CD14-positive monocyte (primary cell): ENCODE measurements around the gene PPP4R1. TPM values are rescaled to one million over a fixed set of nuclear protein-coding genes. Genes with fewer than 3 reads are reported as not detected.

Experiments
- DNase-seq, 3 donors: peaks; one replicate each; pipeline ENCODE4 v3.0.0-alpha.2; 2011 to 2022
- H2AFZ ChIP-seq: 2 replicates; pipeline ENCODE4 v1.6.0; 2012; ENCODE audit warnings: mild to moderate bottlenecking, low read depth, low read length, inconsistent platforms; ENCODE audit not compliant: insufficient read depth, poor library complexity, severe bottlenecking
- H3K27ac ChIP-seq, 2 donors: 1 replicate in 1 of 2; 2 replicates in 1 of 2; pipeline ENCODE4 v1.5.1; 2012 to 2013; ENCODE audit warnings: low read length in 2 of 2, control low read depth in 1 of 2, inconsistent platforms in 1 of 2, low read depth in 1 of 2, mild to moderate bottlenecking in 1 of 2
- H3K27me3 ChIP-seq, 2 donors: one replicate each; pipeline versions ENCODE4 v1.6.0 to v1.6.1; 2011 to 2013; ENCODE audit warnings: low read length in 2 of 2; ENCODE audit not compliant: control insufficient read depth in 2 of 2, insufficient read depth in 2 of 2
- H3K36me3 ChIP-seq, 2 donors: replicated peaks in 1 of 2; 1 replicate in 1 of 2; 2 replicates in 1 of 2; pipeline versions ENCODE4 v1.5.1 to v1.6.1; 2012 to 2013; ENCODE audit warnings: low read length in 2 of 2, control low read depth in 1 of 2, inconsistent platforms in 1 of 2, mild to moderate bottlenecking in 1 of 2; ENCODE audit not compliant: insufficient read depth in 2 of 2, control insufficient read depth in 1 of 2
- H3K4me1 ChIP-seq, 2 donors: 1 replicate in 1 of 2; 2 replicates in 1 of 2; pipeline versions ENCODE4 v1.5.1 to v1.6.1; 2012 to 2013; ENCODE audit warnings: low read length in 2 of 2, control low read depth in 1 of 2, inconsistent platforms in 1 of 2, mild to moderate bottlenecking in 1 of 2, moderate library complexity in 1 of 2; ENCODE audit not compliant: insufficient read depth in 2 of 2, control insufficient read depth in 1 of 2
- H3K4me2 ChIP-seq: replicated peaks from 2 replicates; pipeline ENCODE3; 2012; ENCODE audit warnings: low read length, moderate library complexity, mild to moderate bottlenecking; ENCODE audit not compliant: poor library complexity, severe bottlenecking; ENCODE audit errors: extremely low read depth
- H3K4me3 ChIP-seq, 3 experiments: fragments of 200-600 bp in 1 of 3; sonication (generic) in 1 of 3; replicated peaks in 1 of 3; 1 replicate in 2 of 3; 2 replicates in 1 of 3; pipeline ENCODE4 v1.5.1; 2011 to 2013; ENCODE audit warnings: low read length in 3 of 3, mild to moderate bottlenecking in 3 of 3, control low read depth in 2 of 3, low read depth in 2 of 3, inconsistent platforms in 1 of 3, moderate library complexity in 1 of 3
- H3K79me2 ChIP-seq: 2 replicates; pipeline ENCODE4 v1.6.0; 2012; ENCODE audit warnings: mild to moderate bottlenecking, control low read depth, inconsistent platforms, low read length, moderate library complexity; ENCODE audit not compliant: insufficient read depth
- H3K9ac ChIP-seq: 2 replicates; pipeline ENCODE4 v1.6.0; 2017; ENCODE audit warnings: low read length, mild to moderate bottlenecking; ENCODE audit not compliant: insufficient read depth, poor library complexity, severe bottlenecking
- H3K9me3 ChIP-seq, 2 donors: replicated peaks in 1 of 2; 1 replicate in 1 of 2; 2 replicates in 1 of 2; pipeline versions ENCODE4 v1.5.1 to v1.6.1; 2012 to 2013; ENCODE audit warnings: low read length in 2 of 2, control low read depth in 1 of 2; ENCODE audit not compliant: control insufficient read depth in 1 of 2, insufficient read depth in 1 of 2
- H4K20me1 ChIP-seq: 2 replicates; pipeline ENCODE4 v1.6.0; 2012; ENCODE audit warnings: mild to moderate bottlenecking, low read length, control low read depth, moderate library complexity; ENCODE audit not compliant: insufficient read depth
- H3K27ac Mint-ChIP-seq, 7 donors: one replicate each; pipeline ENCODE4 v1.8.0; 2020; ENCODE audit warnings: mild to moderate bottlenecking in 7 of 7, mixed read lengths in 7 of 7, moderate library complexity in 6 of 7, inconsistent platforms in 2 of 7
- H3K27me3 Mint-ChIP-seq, 3 donors: one replicate each; pipeline ENCODE4 v1.8.0; 2021 to 2022; ENCODE audit warnings: low read depth in 3 of 3, mild to moderate bottlenecking in 3 of 3, mixed read lengths in 3 of 3, moderate library complexity in 3 of 3, inconsistent platforms in 1 of 3
- H3K36me3 Mint-ChIP-seq, 2 donors: one replicate each; pipeline ENCODE4 v1.8.0; 2020; ENCODE audit warnings: mixed read lengths in 2 of 2, inconsistent platforms in 1 of 2, mild to moderate bottlenecking in 1 of 2
- H3K4me1 Mint-ChIP-seq: one replicate; pipeline ENCODE4 v1.8.0; 2020; ENCODE audit warnings: mild to moderate bottlenecking, mixed read lengths
- H3K4me3 Mint-ChIP-seq, 2 donors: one replicate each; pipeline ENCODE4 v1.8.0; 2020; ENCODE audit warnings: mild to moderate bottlenecking in 2 of 2, mixed read lengths in 2 of 2, moderate library complexity in 1 of 2
- H3K9me3 Mint-ChIP-seq, 7 donors: one replicate each; pipeline ENCODE4 v1.8.0; 2020 to 2022; ENCODE audit warnings: mixed read lengths in 7 of 7, mild to moderate bottlenecking in 6 of 7, moderate library complexity in 6 of 7, inconsistent platforms in 2 of 7
- WGBS: methylation state at CpG from one replicate; pipeline ENCODE4 v1.1.5; 2013; ENCODE audit warnings: missing lambda C conversion rate; ENCODE audit not compliant: insufficient coverage; 5-methylcytosine and 5-hydroxymethylcytosine counted together
- intact Hi-C, 2 donors: fragments of 100-400 bp; cut with micrococcal nuclease; formaldehyde crosslinking; loops; one replicate each; pipeline versions ENCODE4 v1.15.0 to v1.15.1; 2023
- polyA plus RNA-seq, 3 donors: library from polyadenylated mRNA; depleted of rRNA in 1 of 3; unstranded in 2 of 3; stranded (reverse) in 1 of 3; fragments of 300-500 nt in 2 of 3; fragments of >200 nt in 1 of 3; fragmentation: Illumina TruSeq in 2 of 3; gene quantifications; 1 replicate in 2 of 3; 2 replicates in 1 of 3; pipeline ENCODE4 v1.2.3, GENCODE V29; 2012 to 2021
- TF ChIP-seq, protein P1 (sequence below): fragments of 200-600 bp; IDR thresholded peaks from one replicate; pipeline ENCODE4 v1.8.0; 2022; ENCODE audit warnings: antibody characterized with exemption, mild to moderate bottlenecking

The PPP4R1 gene
- polyA plus RNA-seq, 3 donors, result 22.0 to 45.3 (median 24.6) TPM

DNA sequence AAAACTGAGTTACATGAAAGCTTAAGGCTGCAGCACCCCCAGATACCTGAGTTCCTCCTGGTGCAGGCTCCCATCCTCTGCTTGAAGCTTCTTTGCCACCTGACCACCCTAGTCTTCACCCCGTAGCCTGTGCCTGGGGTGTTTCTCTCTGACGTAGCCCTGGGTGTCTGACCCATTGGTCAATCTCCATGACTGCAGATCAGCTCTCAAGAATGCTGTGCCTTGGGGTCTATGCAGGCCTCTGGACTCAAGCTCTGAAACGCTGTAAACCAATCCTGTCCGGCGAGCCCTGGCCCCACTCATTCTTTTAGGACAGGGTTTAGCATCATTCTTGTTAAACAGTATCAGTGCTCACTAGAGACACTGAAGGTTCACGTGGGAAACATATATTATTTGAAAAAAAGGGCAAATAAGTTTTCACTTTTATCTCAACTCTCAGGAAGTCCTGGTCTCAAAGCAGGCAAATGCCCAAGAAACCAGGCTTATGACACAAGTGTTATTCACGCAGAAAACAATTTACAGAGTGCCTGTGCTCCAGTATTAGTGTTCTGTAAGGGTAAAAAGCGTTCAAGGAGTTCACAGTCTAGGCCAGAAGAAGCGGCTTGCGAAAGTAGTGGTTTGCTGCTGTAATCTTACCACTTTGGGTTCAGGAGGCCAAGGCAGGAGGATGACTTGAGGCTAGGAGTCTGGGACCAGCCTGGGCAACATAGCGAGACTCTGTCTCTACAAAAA is 22.8 kb upstream of the PPP4R1 start:
- no peak overlapping the region for H3K4me2 ChIP-seq
- TF ChIP-seq, protein P1, sequence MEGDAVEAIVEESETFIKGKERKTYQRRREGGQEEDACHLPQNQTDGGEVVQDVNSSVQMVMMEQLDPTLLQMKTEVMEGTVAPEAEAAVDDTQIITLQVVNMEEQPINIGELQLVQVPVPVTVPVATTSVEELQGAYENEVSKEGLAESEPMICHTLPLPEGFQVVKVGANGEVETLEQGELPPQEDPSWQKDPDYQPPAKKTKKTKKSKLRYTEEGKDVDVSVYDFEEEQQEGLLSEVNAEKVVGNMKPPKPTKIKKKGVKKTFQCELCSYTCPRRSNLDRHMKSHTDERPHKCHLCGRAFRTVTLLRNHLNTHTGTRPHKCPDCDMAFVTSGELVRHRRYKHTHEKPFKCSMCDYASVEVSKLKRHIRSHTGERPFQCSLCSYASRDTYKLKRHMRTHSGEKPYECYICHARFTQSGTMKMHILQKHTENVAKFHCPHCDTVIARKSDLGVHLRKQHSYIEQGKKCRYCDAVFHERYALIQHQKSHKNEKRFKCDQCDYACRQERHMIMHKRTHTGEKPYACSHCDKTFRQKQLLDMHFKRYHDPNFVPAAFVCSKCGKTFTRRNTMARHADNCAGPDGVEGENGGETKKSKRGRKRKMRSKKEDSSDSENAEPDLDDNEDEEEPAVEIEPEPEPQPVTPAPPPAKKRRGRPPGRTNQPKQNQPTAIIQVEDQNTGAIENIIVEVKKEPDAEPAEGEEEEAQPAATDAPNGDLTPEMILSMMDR, result no peak
- no peak overlapping the region for H3K4me3 ChIP-seq
- no peaks in the 10 kb centered on the region for H3K36me3 ChIP-seq
- DNase-seq, result no peak
- H4K20me1 ChIP-seq, result no peaks in the 10 kb centered on the region
- no peaks in the 10 kb centered on the region for H3K27me3 ChIP-seq
- Mint-ChIP-seq H3K4me3 (no peak overlapping the region), H3K36me3 (no peaks in the 10 kb centered on the region), H3K27me3 (peaks cover 1 to 12% (median 8%) of the 10 kb centered on the region in 3 donors), H3K4me1 (no peaks in the 10 kb centered on the region), H3K27ac (no peak overlapping the region), H3K9me3 (peaks cover 5 to 18% (median 10%) of the 10 kb centered on the region in 7 donors)
- no peak overlapping the region for H3K27ac ChIP-seq
- H3K79me2 ChIP-seq, result no peaks in the 10 kb centered on the region
- no peaks in the 10 kb centered on the region for H3K4me1 ChIP-seq
- peaks cover 4 to 5% of the 10 kb centered on the region in 2 donors for H3K9me3 ChIP-seq
- H3K9ac ChIP-seq, result no peak overlapping the region
- WGBS, result 86% methylated on average over 8 of the region's 11 CpGs
- H2AFZ ChIP-seq, result no peak overlapping the region
- intact Hi-C loops, result no loop called here

DNA sequence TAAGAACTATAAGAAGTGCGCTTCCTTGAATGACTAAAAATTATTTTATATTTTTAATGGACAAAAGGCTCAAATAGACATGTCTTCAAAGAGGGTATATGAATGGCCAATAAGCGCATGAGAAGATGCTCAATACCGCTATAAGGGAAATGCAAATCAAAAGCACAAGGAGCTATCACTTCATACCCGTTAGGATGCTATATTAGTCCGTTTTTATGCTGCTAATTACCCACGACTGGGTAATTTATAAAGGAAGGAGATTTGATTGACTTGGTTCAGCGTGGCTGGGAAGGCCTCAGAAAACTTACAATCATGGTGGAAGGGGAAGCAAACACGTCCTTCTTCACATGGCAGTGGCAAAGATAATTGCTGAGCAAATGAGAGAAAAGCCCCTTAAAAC is 20.5 kb upstream of the PPP4R1 start:
- TF ChIP-seq, protein P1, result no peak

More for the DNA sequence above, 20.5 kb upstream of the PPP4R1 start:
- DNase-seq, result no peak
- H3K36me3 Mint-ChIP-seq, result no peaks in the 10 kb centered on the region
- peaks cover 2% of the 10 kb centered on the region for H3K4me1 Mint-ChIP-seq
- Histone ChIP-seq H3K36me3 (no peaks in the 10 kb centered on the region), H4K20me1 (no peaks in the 10 kb centered on the region), H3K4me2 (no peak overlapping the region), H3K9me3 (peaks cover 4 to 5% of the 10 kb centered on the region in 2 donors), H2AFZ (no peak overlapping the region), H3K4me1 (no peaks in the 10 kb centered on the region), H3K9ac (no peak overlapping the region), H3K27me3 (no peaks in the 10 kb centered on the region), H3K27ac (no peak overlapping the region), H3K79me2 (no peaks in the 10 kb centered on the region), H3K4me3 (no peak overlapping the region)
- no peak overlapping the region for H3K4me3 Mint-ChIP-seq
- 96% methylated on average over 4 of the region's 8 CpGs for WGBS
- no peak overlapping the region for H3K27ac Mint-ChIP-seq
- intact Hi-C loops, result no loop called here
- H3K9me3 Mint-ChIP-seq, result peaks cover 5 to 18% (median 10%) of the 10 kb centered on the region in 7 donors
- H3K27me3 Mint-ChIP-seq, result peaks cover 1 to 11% (median 5%) of the 10 kb centered on the region in 3 donors
